GM12878 (cell line): ENCODE data around the gene ATP2C1. TPM values are rescaled to one million over a fixed set of nuclear protein-coding genes. Genes with fewer than 3 reads are reported as not detected.

Experiments used
- ATAC-seq: fragments of 200-7000 bp; cut with Tn5 transposase; 3 replicates; pipeline ENCODE4 v1.9.1; 2020; ENCODE audit warnings: mild to moderate bottlenecking, moderate library complexity
- BruUV-seq: library from RNA; stranded (reverse); fragments of 400-500 nt; replicated peaks from 2 replicates; lab custom pipeline; 2021; lab: Mats Ljungman, UMichigan
- CTCF ChIA-PET: fragments of 300-600 bp; sonication (Branson Sonifier 250); formaldehyde crosslinking; extraction: SDS; loops from one replicate; lab custom pipeline; 2021; ENCODE audit warnings: inconsistent platforms; lab: Yijun Ruan, JAX
- POLR2A ChIA-PET: fragments of 350-600 bp; formaldehyde crosslinking; extraction: SDS; loops from one replicate; lab custom pipeline; 2021; ENCODE audit warnings: inconsistent platforms; lab: Charles Lee
- RAD21 ChIA-PET: fragments of 300-600 bp; sonication (Branson Sonifier 250); formaldehyde crosslinking; loops from one replicate; lab custom pipeline; 2023; ENCODE audit warnings: antibody characterized with exemption; ENCODE audit not compliant: unreplicated experiment; lab: Charles Lee
- SMC1A ChIA-PET: fragments of 300-600 bp; sonication (Branson Sonifier 250); formaldehyde crosslinking; loops from one replicate; lab custom pipeline; 2023; ENCODE audit not compliant: unreplicated experiment, uncharacterized antibody; lab: Charles Lee
- DNase-seq: peaks from one replicate; pipeline ENCODE4 v3.0.0-alpha.2; 2011; ENCODE audit warnings: low read depth, low spot score
- FAIRE-seq: peaks from 3 replicates; lab custom pipeline; 2011; peaks lifted over from hg19 to GRCh38; lab: Jason Lieb, UNC
- H2AFZ ChIP-seq: 2 replicates; pipeline ENCODE4 v1.6.0; 2011; ENCODE audit warnings: low read depth, low read length, control low read depth; ENCODE audit not compliant: control insufficient read depth
- H3K27ac ChIP-seq: 2 replicates; pipeline ENCODE4 v1.5.1; 2011; ENCODE audit warnings: control low read depth; ENCODE audit not compliant: control insufficient read depth, insufficient read depth
- H3K27me3 ChIP-seq, 2 experiments: replicated peaks in 1 of 2; 2 replicates each; pipeline versions ENCODE4 v1.6.0 to v1.6.1; 2011; ENCODE audit warnings: low read length in 1 of 2; ENCODE audit not compliant: control insufficient read depth in 2 of 2, insufficient read depth in 2 of 2
- H3K36me3 ChIP-seq, 2 experiments: 2 replicates each; pipeline ENCODE4 v1.5.1; 2011; ENCODE audit warnings: low read length in 1 of 2; ENCODE audit not compliant: control insufficient read depth in 2 of 2, insufficient read depth in 2 of 2
- H3K4me1 ChIP-seq: 2 replicates; pipeline ENCODE4 v1.6.1; 2011; ENCODE audit warnings: mild to moderate bottlenecking, low read length, moderate library complexity, mixed read lengths; ENCODE audit not compliant: control insufficient read depth, insufficient read depth
- H3K4me2 ChIP-seq: 2 replicates; pipeline ENCODE4 v1.6.0; 2011; ENCODE audit warnings: control low read depth; ENCODE audit not compliant: control insufficient read depth, insufficient read depth
- H3K4me3 ChIP-seq: fragments of 200-600 bp; sonication (generic); 2 replicates; pipeline ENCODE4 v1.5.1; 2016
- H3K79me2 ChIP-seq: 2 replicates; pipeline ENCODE4 v1.6.0; 2011; ENCODE audit warnings: low read length; ENCODE audit not compliant: control insufficient read depth, insufficient read depth
- H3K9ac ChIP-seq: 2 replicates; pipeline ENCODE4 v1.8.0; 2011; ENCODE audit warnings: low read length, control low read depth, mixed read lengths; ENCODE audit not compliant: control insufficient read depth, insufficient read depth
- H3K9me3 ChIP-seq: replicated peaks from 3 replicates; pipeline ENCODE4 v1.5.1; 2011; ENCODE audit warnings: mild to moderate bottlenecking, low read length; ENCODE audit not compliant: control insufficient read depth, insufficient read depth
- H4K20me1 ChIP-seq: 2 replicates; pipeline ENCODE4 v1.6.0; 2011; ENCODE audit not compliant: control insufficient read depth, insufficient read depth
- ATF7 ChIP-seq: fragments of 450-650 bp; IDR thresholded peaks from 2 replicates; pipeline ENCODE4 v1.6.1; 2016; ENCODE audit warnings: low read depth, mild to moderate bottlenecking
- BHLHE40 ChIP-seq, 2 experiments: fragments of 450-650 bp in 1 of 2; IDR thresholded peaks; 2 replicates each; pipeline ENCODE4 v1.6.1; 2011 to 2017; ENCODE audit warnings: low read depth in 2 of 2, borderline replicate concordance in 1 of 2, improper control_type of control experiment in 1 of 2, low read length in 1 of 2, mild to moderate bottlenecking in 1 of 2
- BRCA1 ChIP-seq: IDR thresholded peaks from 2 replicates; pipeline ENCODE4 v1.6.1; 2011; ENCODE audit warnings: low read depth, low read length, improper control_type of control experiment
- DPF2 ChIP-seq: fragments of 450-650 bp; IDR thresholded peaks from 2 replicates; pipeline ENCODE4 v1.6.1; 2017; ENCODE audit warnings: mild to moderate bottlenecking
- EED ChIP-seq: sonication (generic); IDR thresholded peaks from 2 replicates; pipeline ENCODE4 v1.6.1; 2016; ENCODE audit warnings: antibody characterized with exemption, low read depth
- IKZF1 ChIP-seq: fragments of 450-650 bp; conservative IDR thresholded peaks from 2 replicates; pipeline ENCODE4 v1.6.1; 2017; ENCODE audit warnings: antibody characterized with exemption, mild to moderate bottlenecking
- MAX ChIP-seq: IDR thresholded peaks from 2 replicates; pipeline ENCODE4 v1.6.1; 2012; ENCODE audit warnings: low read depth, low read length, improper control_type of control experiment
- NR2F1 ChIP-seq: fragments of 450-650 bp; conservative IDR thresholded peaks from 2 replicates; pipeline ENCODE4 v1.6.1; 2017; ENCODE audit warnings: mild to moderate bottlenecking
- RELB ChIP-seq: fragments of 450-650 bp; IDR thresholded peaks from 2 replicates; pipeline ENCODE4 v1.6.1; 2017; ENCODE audit warnings: low read depth, mild to moderate bottlenecking, moderate library complexity
- REST ChIP-seq: IDR thresholded peaks from 2 replicates; pipeline ENCODE4 v1.6.1; 2012; ENCODE audit warnings: mild to moderate bottlenecking, low read depth, low read length
- RUNX3 ChIP-seq: IDR thresholded peaks from 2 replicates; pipeline ENCODE4 v1.6.1; 2012; ENCODE audit warnings: low read length, inconsistent platforms
- SIN3A ChIP-seq: IDR thresholded peaks from 2 replicates; pipeline ENCODE4 v1.6.1; 2012; ENCODE audit warnings: low read depth, low read length, improper control_type of control experiment
- SUZ12 ChIP-seq: fragments of 200-600 bp; sonication (generic); IDR thresholded peaks from one replicate; pipeline ENCODE4 v1.6.1; 2018; ENCODE audit warnings: antibody characterized with exemption, mild to moderate bottlenecking; ENCODE audit not compliant: unreplicated experiment
- TCF3 ChIP-seq: IDR thresholded peaks from 2 replicates; pipeline ENCODE4 v1.6.1; 2012; ENCODE audit warnings: low read depth, mild to moderate bottlenecking, low read length, borderline replicate concordance; ENCODE audit not compliant: insufficient read depth
- ZZZ3 ChIP-seq: IDR thresholded peaks from 2 replicates; pipeline ENCODE4 v1.6.1; 2011; ENCODE audit warnings: low read depth; ENCODE audit not compliant: control insufficient read depth, insufficient read length
- WGBS: methylation state at CpG from one replicate; pipeline ENCODE4 v1.1.6; 2016; ENCODE audit warnings: low lambda C conversion rate; ENCODE audit not compliant: insufficient replicate concordance, insufficient coverage; ENCODE audit errors: missing lambda C conversion rate; 5-methylcytosine and 5-hydroxymethylcytosine counted together
- in situ Hi-C: fragments of 300-500 bp; cut with MboI; formaldehyde crosslinking; loops from 9 replicates; pipeline ENCODE4 v1.14.3; 2018; ENCODE audit warnings: mixed read lengths
- intact Hi-C: fragments of 100-400 bp; cut with micrococcal nuclease; formaldehyde crosslinking; loops from one replicate; pipeline ENCODE4 v1.14.2; 2022; ENCODE audit not compliant: unreplicated experiment
- polyA plus RNA-seq, 11 experiments: library from polyadenylated mRNA; depleted of rRNA in 4 of 11; unstranded in 6 of 11; stranded (reverse) in 5 of 11; fragments of >200 nt; fragmentation: Nextera tagmentation in 4 of 11; fragmentation: Illumina TruSeq in 1 of 11; extraction: Ambion mirVana in 4 of 11; extraction: Trizol in 1 of 11; gene quantifications; 1 replicate in 1 of 11; 2 replicates in 10 of 11; pipeline versions ENCODE4 v1.2.1 to v1.2.3, GENCODE V29; 2011 to 2016; ENCODE audit warnings: inconsistent platforms in 2 of 11, missing spikeins in 2 of 11, low read depth in 1 of 11
- total RNA-seq, 4 experiments: library from RNA; depleted of rRNA in 3 of 4; stranded (reverse); fragments of >200 nt in 3 of 4; fragmentation: Illumina TruSeq in 1 of 4; extraction: Trizol in 1 of 4; gene quantifications; 2 replicates each; pipeline versions ENCODE4 v1.2.1 to v1.2.3, GENCODE V29; 2013 to 2021

ATP2C1 gene
- total and polyA plus RNA-seq, 10 of the 15 experiments (the other 5 are each of a cell fraction or from before 2014, with no cell fraction given): 20.6 to 116 (median 55.1) TPM

GRCh38 chr3:130854208-130854864 lies 39.5 kb upstream of the ATP2C1 start (continued):
- TF ChIP-seq REST (no peak), SUZ12 (no peak)

- ChIA-PET SMC1A (interaction anchor here (0.6 to 9.7 kb wide), 9 partner anchors 8 to 109 kb away, joined by 3 to 144 read pairs (median 6); partner anchors contain the start of gene ATP2C1), POLR2A (interaction anchor here (1.1 to 2.8 kb wide), 3 partner anchors 16 to 37 kb away, joined by 3 to 10 read pairs (median 5); partner anchors contain the start of gene ATP2C1), RAD21 (interaction anchor here (0.7 to 5.2 kb wide), 8 partner anchors 16 to 168 kb away, joined by 3 to 42 read pairs (median 4); partner anchors contain the start of gene ATP2C1), CTCF (interaction anchor here (0.8 to 2.5 kb wide), 5 partner anchors 17 to 98 kb away, joined by 4 to 12 read pairs (median 7); partner anchors contain the start of gene ATP2C1)
- DNase-seq (peak; percentile 60), ATAC-seq (peak; percentile 35), FAIRE-seq (no peak)
- Histone ChIP-seq H2AFZ (peak overlapping the region; percentile 49), H3K4me2 (peak overlapping the region; percentile 71), H3K27ac (peak overlapping the region; percentile 63), H3K27me3 (no peaks in the 10 kb centered on the region), H4K20me1 (no peaks in the 10 kb centered on the region), H3K36me3 (no peaks in the 10 kb centered on the region), H3K79me2 (peaks cover 87% of the 10 kb centered on the region), H3K4me3 (peak overlapping the region; percentile 21; the same call in 1 of the 2 replicates), H3K4me1 (peaks cover 4% of the 10 kb centered on the region), H3K9me3 (no peaks in the 10 kb centered on the region), H3K9ac (no peak overlapping the region)
- intact Hi-C loops: no loop called here
- BruUV-seq: no TSS peak
- WGBS: 3% methylated on average over 4 of the region's 4 CpGs
- in situ Hi-C loops: no loop called here
- TF ChIP-seq RELB (peak; percentile 67; the same call in 1 of the 2 replicates), BRCA1 (no peak), DPF2 (peak; percentile 21; the same call in 1 of the 2 replicates), RUNX3 (peak; percentile 65), NR2F1 (peak; percentile 74; the same call in 1 of the 2 replicates), IKZF1 (peak; percentile 71), BHLHE40 (IDR thresholded peaks at IDR 0.05; ENCODE audit: borderline replicate concordance in 1 of 2, low read depth in 2 of 2, low read length in 1 of 2) (peak; percentile 60 to 66; a peak in 3 of 4 replicates), SIN3A (no peak), ZZZ3 (no peak), MAX (no peak), TCF3 (no peak), EED (peak; percentile 61; the same call in 1 of the 2 replicates), ATF7 (0 out of 2 replicates have a peak, but pooled peaks have one; percentile 9)
These were observed 36.4 kb upstream of the ATP2C1 start for GRCh38 chr3:130857336-130858026.
